Adipocyte (in vitro differentiated cells): Measurements from ENCODE around the gene IL13RA1.

Experiments
- DNase-seq: peaks from one replicate; pipeline ENCODE4 v3.0.0-alpha.2; 2015; ENCODE audit warnings: low read depth
- H3K27me3 ChIP-seq: replicated peaks from 2 replicates; pipeline ENCODE4 v1.7.0; 2013; ENCODE audit warnings: mild to moderate bottlenecking, low read length, moderate library complexity; ENCODE audit not compliant: control insufficient read depth, insufficient read depth
- H3K36me3 ChIP-seq: 2 replicates; pipeline ENCODE4 v1.7.0; 2013; ENCODE audit warnings: low read length, mild to moderate bottlenecking, moderate library complexity; ENCODE audit not compliant: control insufficient read depth, insufficient read depth, severe bottlenecking
- H3K4me1 ChIP-seq: 2 replicates; pipeline ENCODE4 v1.7.0; 2013; ENCODE audit warnings: mild to moderate bottlenecking, low read length, moderate library complexity; ENCODE audit not compliant: control insufficient read depth, insufficient read depth
- H3K4me3 ChIP-seq: 2 replicates; pipeline ENCODE4 v1.7.0; 2013; ENCODE audit warnings: mild to moderate bottlenecking, low read length, moderate library complexity
- H3K9ac ChIP-seq: 2 replicates; pipeline ENCODE4 v1.7.0; 2013; ENCODE audit warnings: mild to moderate bottlenecking, low read length, moderate library complexity
- H3K9me3 ChIP-seq: 2 replicates; pipeline ENCODE4 v1.7.0; 2013; ENCODE audit warnings: mild to moderate bottlenecking, low read length, moderate library complexity; ENCODE audit not compliant: control insufficient read depth

The IL13RA1 gene

GRCh38 chrX:118758511-118758910, 31.1 kb downstream of the IL13RA1 start:
- no peak for DNase-seq
- H3K4me1 ChIP-seq, result peaks cover 23% of the 10 kb centered on the region
- H3K4me3 ChIP-seq, result no peak overlapping the region
- H3K9ac ChIP-seq, result no peak overlapping the region
- H3K27me3 ChIP-seq, result peaks cover 4% of the 10 kb centered on the region
- peaks cover 48% of the 10 kb centered on the region for H3K36me3 ChIP-seq
- no peaks in the 10 kb centered on the region for H3K9me3 ChIP-seq

DNA sequence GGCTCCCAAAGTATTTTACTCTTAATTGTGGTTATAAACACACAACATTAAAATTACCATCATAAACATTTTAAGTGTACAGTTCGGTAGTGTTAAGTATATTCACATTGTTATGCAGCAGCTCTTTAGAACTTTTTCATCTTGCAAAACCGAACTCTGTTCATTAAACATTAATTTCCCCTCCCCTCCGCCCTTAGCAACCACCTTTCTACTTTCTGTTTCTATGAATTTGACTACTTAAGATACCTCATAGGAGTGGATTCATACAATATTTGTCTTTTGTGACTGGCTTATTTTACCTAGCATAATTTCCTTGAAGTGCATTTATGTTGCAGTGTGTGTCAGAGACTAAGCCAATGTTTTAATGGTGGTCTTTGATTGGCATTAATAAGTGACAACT, 32.6 kb downstream of the IL13RA1 start:
- DNase-seq, result no peak
- Histone ChIP-seq H3K36me3 (peaks cover 51% of the 10 kb centered on the region), H3K9me3 (no peaks in the 10 kb centered on the region), H3K27me3 (peaks cover 4% of the 10 kb centered on the region), H3K9ac (no peak overlapping the region), H3K4me3 (no peak overlapping the region), H3K4me1 (peaks cover 22% of the 10 kb centered on the region)

DNA sequence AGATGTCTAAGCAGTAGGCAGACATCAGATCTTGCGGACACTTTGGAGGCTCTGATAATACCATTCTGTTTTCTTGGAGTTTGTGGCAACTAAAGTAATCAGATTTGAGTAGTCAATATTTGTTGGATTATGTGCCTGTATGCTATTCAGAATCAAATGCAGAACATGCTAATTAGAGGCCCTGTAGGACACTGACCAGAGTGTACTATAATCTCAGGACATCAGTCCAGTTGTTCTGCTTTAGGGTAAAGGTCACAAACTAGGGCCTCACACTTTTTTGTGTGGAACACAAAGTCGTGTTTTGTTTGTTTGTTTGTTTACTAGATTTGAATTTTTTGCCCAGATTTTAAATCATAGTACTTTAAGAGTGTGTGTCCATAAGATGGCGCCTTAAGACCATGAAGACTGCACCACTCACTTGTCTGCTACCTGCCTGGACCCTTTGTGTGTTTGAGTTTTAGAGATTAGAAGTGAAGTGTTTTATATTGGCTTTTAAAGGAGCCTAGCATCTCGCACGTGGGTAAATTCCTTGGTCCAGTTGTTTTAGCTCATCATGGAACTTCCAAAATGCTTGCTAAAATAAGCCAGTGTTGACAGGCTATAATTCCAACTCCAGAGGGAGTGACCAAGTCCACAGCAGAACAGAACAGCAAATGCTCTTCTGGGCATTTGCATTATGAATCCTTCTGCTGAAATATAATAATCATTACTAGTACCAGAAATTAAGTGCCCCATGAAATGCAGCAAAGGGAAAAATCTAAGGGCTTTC, 34.7 kb downstream of the IL13RA1 start:
- peaks cover 56% of the 10 kb centered on the region for H3K36me3 ChIP-seq
- H3K4me1 ChIP-seq, result peaks cover 2% of the 10 kb centered on the region
- H3K4me3 ChIP-seq, result no peak overlapping the region
- H3K9me3 ChIP-seq, result no peaks in the 10 kb centered on the region
- H3K9ac ChIP-seq, result no peak overlapping the region
- DNase-seq, result no peak
- peaks cover 4% of the 10 kb centered on the region for H3K27me3 ChIP-seq

- H3K9me3 ChIP-seq, result no peaks in the 10 kb centered on the region
- no peak for DNase-seq
- H3K27me3 ChIP-seq, result peaks cover 3% of the 10 kb centered on the region
- H3K4me3 ChIP-seq, result no peak overlapping the region
- peaks cover 2% of the 10 kb centered on the region for H3K4me1 ChIP-seq
- H3K36me3 ChIP-seq, result peaks cover 63% of the 10 kb centered on the region
- no peak overlapping the region for H3K9ac ChIP-seq
Observed at GRCh38 chrX:118763489-118763888, 36.1 kb downstream of the IL13RA1 start.

DNA sequence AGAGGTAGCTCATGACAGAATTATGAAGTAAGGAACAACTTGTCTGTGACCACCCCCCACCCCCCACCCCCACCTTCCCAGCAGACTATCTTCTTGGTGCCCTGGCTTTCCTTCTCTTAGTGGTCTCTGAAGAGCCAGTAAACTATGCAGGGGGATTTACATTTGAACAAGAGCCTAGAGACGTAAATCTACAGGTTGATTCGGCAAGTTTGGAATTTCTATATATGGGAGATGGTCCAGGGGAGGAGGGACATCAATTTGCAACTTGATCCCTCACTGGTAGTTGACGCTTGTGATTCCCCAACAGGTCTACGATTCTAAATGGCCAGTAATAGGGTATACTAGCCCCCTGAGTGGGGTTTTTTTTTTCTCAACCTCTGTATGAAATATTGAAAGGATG, 36.7 kb downstream of the IL13RA1 start:
- no peak overlapping the region for H3K4me3 ChIP-seq
- H3K9ac ChIP-seq, result no peak overlapping the region
- H3K36me3 ChIP-seq, result peaks cover 58% of the 10 kb centered on the region
- no peaks in the 10 kb centered on the region for H3K9me3 ChIP-seq
- no peak for DNase-seq
- no peaks in the 10 kb centered on the region for H3K27me3 ChIP-seq
- H3K4me1 ChIP-seq, result peaks cover 2% of the 10 kb centered on the region

GRCh38 chrX:118770133-118770760, 42.8 kb downstream of the IL13RA1 start:
- Histone ChIP-seq H3K27me3 (no peaks in the 10 kb centered on the region), H3K4me1 (no peaks in the 10 kb centered on the region), H3K4me3 (no peak overlapping the region), H3K9ac (no peak overlapping the region), H3K9me3 (no peaks in the 10 kb centered on the region), H3K36me3 (peaks cover 41% of the 10 kb centered on the region)
- no peak for DNase-seq

- Histone ChIP-seq H3K4me3 (no peak overlapping the region), H3K9ac (no peak overlapping the region), H3K9me3 (no peaks in the 10 kb centered on the region), H3K36me3 (peaks cover 40% of the 10 kb centered on the region), H3K4me1 (no peaks in the 10 kb centered on the region), H3K27me3 (no peaks in the 10 kb centered on the region)
- no peak for DNase-seq
Observed at GRCh38 chrX:118772051-118772450, 44.6 kb downstream of the IL13RA1 start.

DNA sequence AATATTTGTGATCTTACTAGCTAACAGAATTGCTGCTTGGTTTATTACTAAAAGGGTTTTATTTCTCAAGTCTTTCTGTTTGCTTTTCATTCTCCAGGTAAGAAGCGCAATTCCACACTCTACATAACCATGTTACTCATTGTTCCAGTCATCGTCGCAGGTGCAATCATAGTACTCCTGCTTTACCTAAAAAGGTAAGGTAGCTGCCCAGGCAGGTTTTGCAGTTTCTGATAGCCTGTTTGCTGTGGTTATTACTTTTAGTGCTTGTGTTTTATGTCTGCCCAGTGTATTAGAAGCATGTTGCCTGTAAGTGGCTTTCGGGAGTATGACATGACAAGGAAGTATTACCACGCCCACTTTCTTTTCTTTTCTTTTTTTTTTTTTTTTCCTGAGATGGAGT, 46.4 kb downstream of the IL13RA1 start:
- Histone ChIP-seq H3K9ac (no peak overlapping the region), H3K4me1 (no peaks in the 10 kb centered on the region), H3K4me3 (no peak overlapping the region), H3K27me3 (no peaks in the 10 kb centered on the region), H3K36me3 (peaks cover 25% of the 10 kb centered on the region), H3K9me3 (no peaks in the 10 kb centered on the region)
- no peak for DNase-seq

- Histone ChIP-seq H3K4me1 (no peaks in the 10 kb centered on the region), H3K4me3 (no peak overlapping the region), H3K36me3 (peaks cover 9% of the 10 kb centered on the region), H3K9me3 (no peaks in the 10 kb centered on the region), H3K9ac (no peak overlapping the region), H3K27me3 (no peaks in the 10 kb centered on the region)
- no peak for DNase-seq
Observed at GRCh38 chrX:118779581-118779980, 52.2 kb downstream of the IL13RA1 start.

DNA sequence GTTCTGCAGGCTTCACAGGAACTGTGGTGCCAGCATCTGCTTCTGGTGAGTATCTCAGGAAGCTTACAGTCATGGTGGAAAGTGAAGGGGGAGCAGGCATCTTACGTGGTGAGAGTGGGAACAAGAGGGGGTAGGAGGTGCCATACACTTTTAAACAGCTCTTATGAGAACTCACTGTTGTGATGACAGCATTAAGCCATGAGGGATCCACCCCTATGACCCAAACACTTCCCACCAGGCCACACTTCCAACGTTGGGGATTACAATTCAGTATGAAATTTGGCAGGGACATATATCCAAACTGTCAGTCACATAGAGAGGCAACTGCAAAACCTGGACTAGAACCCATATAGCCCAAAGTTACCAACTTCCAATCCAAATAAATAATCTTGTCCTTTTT, 53.1 kb downstream of the IL13RA1 start:
- no peak overlapping the region for H3K9ac ChIP-seq
- no peak overlapping the region for H3K4me3 ChIP-seq
- H3K4me1 ChIP-seq, result no peaks in the 10 kb centered on the region
- H3K27me3 ChIP-seq, result no peaks in the 10 kb centered on the region
- H3K9me3 ChIP-seq, result no peaks in the 10 kb centered on the region
- H3K36me3 ChIP-seq, result peaks cover under 1% of the 10 kb centered on the region
- DNase-seq, result no peak

- Histone ChIP-seq H3K4me1 (no peaks in the 10 kb centered on the region), H3K9ac (no peak overlapping the region), H3K36me3 (no peaks in the 10 kb centered on the region), H3K27me3 (no peaks in the 10 kb centered on the region), H3K9me3 (no peaks in the 10 kb centered on the region), H3K4me3 (no peak overlapping the region)
- peak; percentile 5 for DNase-seq
Observed at GRCh38 chrX:118780911-118781310, 53.5 kb downstream of the IL13RA1 start.
